ENCODE data around the gene PRIMPOL. TPM values are rescaled to one million over a fixed set of nuclear protein-coding genes. Genes with fewer than 3 reads are reported as not detected.

Gene PRIMPOL
- total and polyA plus RNA-seq, 12 donors, result 7.5 to 66.2 (median 12.3) TPM

GRCh38 chr4:184684491-184685189, 35.1 kb downstream of the PRIMPOL start:
- TF ChIP-seq POLR2A (IDR thresholded peaks at IDR 0.05) (no peak), CTCF (IDR thresholded peaks at IDR 0.05) (no peak)
- H3K4me3 ChIP-seq, result no peak overlapping the region
- no peaks in the 10 kb centered on the region for H3K4me1 ChIP-seq (replicated peaks in 1 of 2)
- DNase-seq, result no peak
- no peaks in the 10 kb centered on the region for H3K9me3 ChIP-seq (replicated peaks in 1 of 3)
- H3K36me3 ChIP-seq (replicated peaks in 1 of 2), result peaks cover 0 to 3% of the 10 kb centered on the region in 2 donors
- H3K27ac ChIP-seq, result no peak overlapping the region
- intact Hi-C loops (cut with DNase I), result no loop called here
- WGBS, 4 donors, result 74 to 90% (median 83%) methylated on average over 5 of the region's 5 CpGs
- no peaks in the 10 kb centered on the region for H3K27me3 ChIP-seq

GRCh38 chr4:184688005-184688404, 38.5 kb downstream of the PRIMPOL start:
- Histone ChIP-seq H3K36me3 (replicated peaks in 1 of 2) (no peaks in the 10 kb centered on the region), H3K27ac (no peak overlapping the region), H3K4me1 (replicated peaks in 1 of 2) (no peaks in the 10 kb centered on the region), H3K27me3 (no peaks in the 10 kb centered on the region), H3K9me3 (replicated peaks in 1 of 3) (no peaks in the 10 kb centered on the region), H3K4me3 (no peak overlapping the region)
- WGBS, 4 donors, result 59 to 62% (median 61%) methylated on average over 3 of the region's 3 CpGs
- intact Hi-C loops (cut with DNase I), result no loop called here
- DNase-seq, result no peak
- no peak for TF ChIP-seq CTCF (IDR thresholded peaks at IDR 0.05)
- TF ChIP-seq POLR2A (IDR thresholded peaks at IDR 0.05), result no peak

- intact Hi-C loops (cut with DNase I), result no loop called here
- TF ChIP-seq CTCF (IDR thresholded peaks at IDR 0.05), result no peak
- TF ChIP-seq POLR2A (IDR thresholded peaks at IDR 0.05), result no peak
- no peaks in the 10 kb centered on the region for H3K36me3 ChIP-seq (replicated peaks in 1 of 2)
- no peaks in the 10 kb centered on the region for H3K4me1 ChIP-seq (replicated peaks in 1 of 2)
- no peak overlapping the region for H3K4me3 ChIP-seq
- no peak for DNase-seq
- no peaks in the 10 kb centered on the region for H3K9me3 ChIP-seq (replicated peaks in 1 of 3)
- WGBS, 4 donors, result 75 to 81% (median 78%) methylated on average over 11 of the region's 11 CpGs
- H3K27me3 ChIP-seq, result no peaks in the 10 kb centered on the region
- H3K27ac ChIP-seq, result no peak overlapping the region
Measured at GRCh38 chr4:184688447-184688846, 38.9 kb downstream of the PRIMPOL start.

- no peak overlapping the region for H3K27ac ChIP-seq
- no peak for TF ChIP-seq CTCF (IDR thresholded peaks at IDR 0.05)
- no peak for TF ChIP-seq POLR2A (IDR thresholded peaks at IDR 0.05)
- H3K9me3 ChIP-seq (replicated peaks in 1 of 3), result no peaks in the 10 kb centered on the region
- no peaks in the 10 kb centered on the region for H3K36me3 ChIP-seq (replicated peaks in 1 of 2)
- intact Hi-C loops (cut with DNase I), result no loop called here
- no peak for DNase-seq
- no peaks in the 10 kb centered on the region for H3K27me3 ChIP-seq
- no peak overlapping the region for H3K4me3 ChIP-seq
- 56 to 100% (median 59%) methylated on average over 1 to 5 of the region's 5 CpGs for WGBS, 4 donors
- no peaks in the 10 kb centered on the region for H3K4me1 ChIP-seq (replicated peaks in 1 of 2)
Measured at GRCh38 chr4:184689681-184690080, 40.1 kb downstream of the PRIMPOL start.

All from adrenal gland (tissue), 12 donors.